HG02763 (cell line): ENCODE measurements around the gene TBX1.

ENCODE experiments used
- ATAC-seq: cut with Tn5 transposase; IDR thresholded peaks from one replicate; pipeline ENCODE4 v1.9.1; 2021; ENCODE audit warnings: mild to moderate bottlenecking, moderate library complexity; ENCODE audit not compliant: unreplicated experiment

The TBX1 gene

GRCh38 chr22:19797086-19798002, 36.8 kb downstream of the TBX1 start:
- no peak for ATAC-seq

GRCh38 chr22:19798003-19798665, 37.6 kb downstream of the TBX1 start:
- no peak for ATAC-seq

GRCh38 chr22:19798891-19799293, 38.3 kb downstream of the TBX1 start:
- no peak for ATAC-seq

GRCh38 chr22:19799322-19800190, 39.0 kb downstream of the TBX1 start:
- ATAC-seq: no peak

- ATAC-seq: no peak
Observed at GRCh38 chr22:19800306-19800705, 39.7 kb downstream of the TBX1 start.

- ATAC-seq: no peak
Observed at GRCh38 chr22:19800761-19801244, 40.2 kb downstream of the TBX1 start.

GRCh38 chr22:19801340-19802000, 40.9 kb downstream of the TBX1 start:
- ATAC-seq: no peak

GRCh38 chr22:19802001-19802893, 41.7 kb downstream of the TBX1 start:
- no peak for ATAC-seq

GRCh38 chr22:19802894-19803735, 42.5 kb downstream of the TBX1 start:
- ATAC-seq: no peak

- no peak for ATAC-seq
Observed at GRCh38 chr22:19803736-19804267, 43.2 kb downstream of the TBX1 start.

- ATAC-seq: no peak
Observed at GRCh38 chr22:19805821-19806212, 45.2 kb downstream of the TBX1 start.

- no peak for ATAC-seq
Observed at GRCh38 chr22:19806213-19807160, 45.9 kb downstream of the TBX1 start.

GRCh38 chr22:19807161-19807913, 46.8 kb downstream of the TBX1 start:
- ATAC-seq: no peak

- no peak for ATAC-seq
Observed at GRCh38 chr22:19807914-19808872, 47.6 kb downstream of the TBX1 start.

- ATAC-seq: no peak
Observed at GRCh38 chr22:19808873-19809478, 48.4 kb downstream of the TBX1 start.
